Measurements from ENCODE around the gene C2.

DNA sequence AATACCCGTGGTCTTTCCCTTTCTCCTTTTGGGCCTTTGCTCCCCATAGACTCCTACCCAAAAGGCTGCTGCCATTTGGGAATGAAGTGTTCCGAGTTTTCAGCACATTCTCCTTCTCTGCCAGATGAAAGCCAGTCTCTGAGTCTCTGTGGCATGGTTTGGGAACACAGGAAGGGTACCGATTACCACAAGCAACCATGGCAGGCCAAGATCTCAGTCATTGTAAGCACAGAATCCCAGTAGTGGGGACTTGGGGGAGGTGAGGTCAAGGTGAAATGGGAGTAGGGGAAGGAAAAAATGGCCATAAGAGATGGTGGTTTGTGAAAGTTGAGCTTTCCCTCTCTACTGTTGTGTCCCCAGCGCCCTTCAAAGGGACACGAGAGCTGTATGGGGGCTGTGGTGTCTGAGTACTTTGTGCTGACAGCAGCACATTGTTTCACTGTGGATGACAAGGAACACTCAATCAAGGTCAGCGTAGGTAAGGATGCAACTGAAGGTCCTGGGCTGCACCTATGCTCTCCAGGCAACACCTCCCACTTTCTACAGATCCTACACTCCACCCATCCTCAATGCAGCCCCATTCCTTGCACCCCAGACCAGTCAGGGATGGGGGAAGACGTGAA lies 22.5 kb downstream of the C2 start:
- TF ChIP-seq, protein P1, sequence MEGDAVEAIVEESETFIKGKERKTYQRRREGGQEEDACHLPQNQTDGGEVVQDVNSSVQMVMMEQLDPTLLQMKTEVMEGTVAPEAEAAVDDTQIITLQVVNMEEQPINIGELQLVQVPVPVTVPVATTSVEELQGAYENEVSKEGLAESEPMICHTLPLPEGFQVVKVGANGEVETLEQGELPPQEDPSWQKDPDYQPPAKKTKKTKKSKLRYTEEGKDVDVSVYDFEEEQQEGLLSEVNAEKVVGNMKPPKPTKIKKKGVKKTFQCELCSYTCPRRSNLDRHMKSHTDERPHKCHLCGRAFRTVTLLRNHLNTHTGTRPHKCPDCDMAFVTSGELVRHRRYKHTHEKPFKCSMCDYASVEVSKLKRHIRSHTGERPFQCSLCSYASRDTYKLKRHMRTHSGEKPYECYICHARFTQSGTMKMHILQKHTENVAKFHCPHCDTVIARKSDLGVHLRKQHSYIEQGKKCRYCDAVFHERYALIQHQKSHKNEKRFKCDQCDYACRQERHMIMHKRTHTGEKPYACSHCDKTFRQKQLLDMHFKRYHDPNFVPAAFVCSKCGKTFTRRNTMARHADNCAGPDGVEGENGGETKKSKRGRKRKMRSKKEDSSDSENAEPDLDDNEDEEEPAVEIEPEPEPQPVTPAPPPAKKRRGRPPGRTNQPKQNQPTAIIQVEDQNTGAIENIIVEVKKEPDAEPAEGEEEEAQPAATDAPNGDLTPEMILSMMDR (IDR thresholded peaks at IDR 0.05), result no peak
- no peak for TF ChIP-seq POLR2A (IDR thresholded peaks at IDR 0.05)

Measured in adrenal gland (tissue), 5 donors.